Measurements from ENCODE around the gene TMEM52B.

TMEM52B gene

GRCh38 chr12:10236720-10237119, 57.9 kb downstream of the TMEM52B start:
- no peak for DNase-seq (ENCODE audit: extremely low read depth, low read depth)
- no peak for TF ChIP-seq CTCF (IDR thresholded peaks at IDR 0.05; ENCODE audit: low read depth, low read length)

GRCh38 chr12:10238526-10238925, 59.7 kb downstream of the TMEM52B start:
- no peak for TF ChIP-seq CTCF (IDR thresholded peaks at IDR 0.05; ENCODE audit: low read depth, low read length)
- no peak for DNase-seq (ENCODE audit: extremely low read depth, low read depth)

GRCh38 chr12:10241290-10241689, 62.5 kb downstream of the TMEM52B start:
- no peak for TF ChIP-seq CTCF (IDR thresholded peaks at IDR 0.05; ENCODE audit: low read depth, low read length)
- no peak for DNase-seq (ENCODE audit: extremely low read depth, low read depth)

All from AG09319 (cell line).